Keratinocyte (primary cell): Measurements from ENCODE around the gene STPG2. TPM values are rescaled to one million over a fixed set of nuclear protein-coding genes. Genes with fewer than 3 reads are reported as not detected.

Experiments used
- DNase-seq: peaks from one replicate; pipeline ENCODE4 v3.0.0-alpha.2; 2011; ENCODE audit warnings: low read depth, missing footprints, low spot score
- FAIRE-seq: peaks from 2 replicates; lab custom pipeline; 2011; peaks lifted over from hg19 to GRCh38; lab: Jason Lieb, UNC
- H2AFZ ChIP-seq: 2 replicates; pipeline ENCODE4 v1.6.0; 2012; ENCODE audit warnings: low read length, control low read depth, inconsistent platforms; ENCODE audit not compliant: control insufficient read depth
- H3K27ac ChIP-seq: 2 replicates; pipeline ENCODE4 v1.5.1; 2011; ENCODE audit warnings: low read length; ENCODE audit not compliant: control insufficient read depth, insufficient read depth
- H3K27me3 ChIP-seq: 3 replicates; pipeline ENCODE4 v1.6.0; 2011; ENCODE audit warnings: low read length; ENCODE audit not compliant: control insufficient read depth, insufficient read depth; ENCODE audit errors: extremely low read depth
- H3K36me3 ChIP-seq, 2 experiments: 2 replicates in 1 of 2; 3 replicates in 1 of 2; pipeline ENCODE4 v1.5.1; 2011; ENCODE audit warnings: low read length in 2 of 2, mild to moderate bottlenecking in 1 of 2; ENCODE audit not compliant: control insufficient read depth in 2 of 2, insufficient read depth in 2 of 2; ENCODE audit errors: extremely low read depth in 1 of 2
- H3K4me1 ChIP-seq: 3 replicates; pipeline ENCODE4 v1.5.1; 2011; ENCODE audit warnings: low read length; ENCODE audit not compliant: control insufficient read depth, insufficient read depth; ENCODE audit errors: extremely low read depth
- H3K4me2 ChIP-seq: 3 replicates; pipeline ENCODE4 v1.6.0; 2011; ENCODE audit warnings: low read depth, low read length; ENCODE audit not compliant: control insufficient read depth, insufficient read depth; ENCODE audit errors: extremely low read depth
- H3K4me3 ChIP-seq, 3 experiments: fragments of 200-600 bp in 1 of 3; sonication (generic) in 1 of 3; 2 replicates in 2 of 3; 3 replicates in 1 of 3; pipeline ENCODE4 v1.5.1; 2011 to 2016; ENCODE audit warnings: low read length in 3 of 3, mild to moderate bottlenecking in 3 of 3, control low read depth in 2 of 3, inconsistent platforms in 1 of 3, low read depth in 1 of 3, mixed read lengths in 1 of 3, mixed run types in 1 of 3, moderate library complexity in 1 of 3; ENCODE audit not compliant: control insufficient read depth in 2 of 3, insufficient read depth in 2 of 3; ENCODE audit errors: extremely low read depth in 1 of 3
- H3K79me2 ChIP-seq: 2 replicates; pipeline ENCODE4 v1.6.0; 2012; ENCODE audit warnings: low read length; ENCODE audit not compliant: control insufficient read depth, insufficient read depth
- H3K9ac ChIP-seq: 3 replicates; pipeline ENCODE4 v1.6.0; 2011; ENCODE audit warnings: low read length; ENCODE audit not compliant: control insufficient read depth, insufficient read depth; ENCODE audit errors: extremely low read depth
- H3K9me1 ChIP-seq: 3 replicates; pipeline ENCODE4 v1.6.0; 2011; ENCODE audit warnings: low read length; ENCODE audit not compliant: control insufficient read depth, insufficient read depth; ENCODE audit errors: extremely low read depth
- H3K9me3 ChIP-seq: 2 replicates; pipeline ENCODE4 v1.5.1; 2012; ENCODE audit warnings: low read depth, low read length; ENCODE audit not compliant: control insufficient read depth
- H4K20me1 ChIP-seq: 3 replicates; pipeline ENCODE4 v1.6.0; 2011; ENCODE audit warnings: low read length; ENCODE audit not compliant: control insufficient read depth, insufficient read depth; ENCODE audit errors: extremely low read depth
- CTCF ChIP-seq, 3 experiments: IDR thresholded peaks in 1 of 3; conservative IDR thresholded peaks in 1 of 3; optimal IDR thresholded peaks in 1 of 3; 2 replicates in 2 of 3; 3 replicates in 1 of 3; pipeline versions ENCODE3 to v1.5.1; 2011; ENCODE audit warnings: low read length in 3 of 3, mild to moderate bottlenecking in 3 of 3, moderate library complexity in 2 of 3, control low read depth in 1 of 3, inconsistent platforms in 1 of 3; ENCODE audit not compliant: insufficient read depth in 2 of 3; ENCODE audit errors: extremely low read depth in 1 of 3
- EZH2 ChIP-seq: IDR thresholded peaks from one replicate; pipeline ENCODE4 v1.6.1; 2012; ENCODE audit warnings: inconsistent platforms, mild to moderate bottlenecking, low read length, moderate library complexity
- dilution Hi-C: fragments of 300-500 bp; cut with MboI; formaldehyde crosslinking; loops from one replicate; pipeline ENCODE4 v1.7.0; 2020; ENCODE audit warnings: low sequenced_read_pairs; ENCODE audit not compliant: extremely low pct_ligation_motif_present
- polyA plus RNA-seq, 5 experiments: library from polyadenylated mRNA; depleted of rRNA in 3 of 5; stranded (reverse) in 3 of 5; stranded (forward) in 1 of 5; unstranded in 1 of 5; fragments of >200 nt; gene quantifications; 1 replicate in 1 of 5; 2 replicates in 3 of 5; 3 replicates in 1 of 5; pipeline versions ENCODE4 v1.2.1 to v1.2.3, GENCODE V29; 2011 to 2012; ENCODE audit warnings: missing spikeins in 2 of 5, low read depth in 1 of 5, low replicate concordance in 1 of 5

STPG2 gene
- polyA plus RNA-seq, 1 donor (not counting 4 experiments of a cell fraction or from before 2014, with no cell fraction given) = 0.07 TPM

GRCh38 chr4:97747945-97748344 is 395.3 kb downstream of the STPG2 start:
- Histone ChIP-seq H3K9ac (no peak overlapping the region), H4K20me1 (no peaks in the 10 kb centered on the region), H3K36me3 (no peaks in the 10 kb centered on the region), H3K4me3 (no peak overlapping the region), H3K4me2 (no peak overlapping the region), H3K9me1 (no peaks in the 10 kb centered on the region), H3K79me2 (no peaks in the 10 kb centered on the region), H3K27ac (no peak overlapping the region), H3K4me1 (no peaks in the 10 kb centered on the region), H3K9me3 (no peaks in the 10 kb centered on the region), H2AFZ (no peak overlapping the region), H3K27me3 (no peaks in the 10 kb centered on the region)
- no peak for DNase-seq
- dilution Hi-C loops = no loop called here
- no peak for TF ChIP-seq CTCF (optimal IDR thresholded peaks at IDR 0.05 in 1 of 3, IDR thresholded peaks at IDR 0.05 in 1 of 3, conservative IDR thresholded peaks at IDR 0.05 in 1 of 3; ENCODE audit: extremely low read depth in 1 of 3, insufficient read depth in 2 of 3, low read length in 3 of 3)
- TF ChIP-seq EZH2 = no peak
- FAIRE-seq = no peak

DNA sequence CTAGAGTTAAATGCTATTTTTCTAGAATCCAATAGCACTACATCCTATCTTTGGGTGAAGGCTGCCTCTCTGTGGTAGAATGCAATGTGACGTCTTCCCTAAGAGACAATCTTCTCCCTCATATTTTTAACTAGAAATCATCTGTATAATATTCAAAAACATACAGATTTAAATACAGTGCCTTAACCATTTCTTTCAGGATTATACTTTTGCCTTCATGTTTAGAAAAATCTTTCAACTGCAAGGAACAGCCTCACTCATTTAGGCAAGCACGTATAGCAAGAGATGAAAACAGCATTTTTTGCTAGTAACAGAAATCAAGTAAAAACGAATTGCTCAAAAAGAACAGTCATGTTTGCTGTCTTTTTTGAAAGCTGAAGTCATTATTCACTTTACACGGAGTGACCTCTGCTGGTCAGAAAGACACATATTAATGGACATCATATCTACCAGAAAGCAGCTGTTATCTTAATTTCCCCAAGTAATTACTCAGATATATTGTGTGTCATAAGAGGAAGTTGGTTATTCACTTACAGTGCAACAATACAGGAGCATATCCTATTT is 422.3 kb downstream of the STPG2 start:
- no peak for FAIRE-seq
- Histone ChIP-seq H3K27me3 (no peaks in the 10 kb centered on the region), H3K9me1 (no peaks in the 10 kb centered on the region), H3K9me3 (no peaks in the 10 kb centered on the region), H2AFZ (no peak overlapping the region), H3K4me3 (no peak overlapping the region), H4K20me1 (no peaks in the 10 kb centered on the region), H3K4me2 (no peak overlapping the region), H3K9ac (no peak overlapping the region), H3K27ac (no peak overlapping the region), H3K4me1 (no peaks in the 10 kb centered on the region), H3K79me2 (no peaks in the 10 kb centered on the region), H3K36me3 (no peaks in the 10 kb centered on the region)
- dilution Hi-C loops = no loop called here
- peak in 1 of 3 experiments; percentile 12 for TF ChIP-seq CTCF (optimal IDR thresholded peaks at IDR 0.05 in 1 of 3, IDR thresholded peaks at IDR 0.05 in 1 of 3, conservative IDR thresholded peaks at IDR 0.05 in 1 of 3; ENCODE audit: extremely low read depth in 1 of 3, insufficient read depth in 2 of 3, low read length in 3 of 3)
- TF ChIP-seq EZH2 = no peak
- no peak for DNase-seq
